Stimulated activated naive CD8-positive, alpha-beta T cell treated with anti-CD3 and anti-CD28 coated beads, Interleukin-15, Interleukin-2, amounts not matched to agents 100 ng/mL and 50 ng/mL, for 24 hours (primary cell): ENCODE results near the gene DNAAF1.
A peak's percentile ranks its signal among the peaks of the same experiment; 100 is the strongest.

Experiments used
- H3K27ac Mint-ChIP-seq: one replicate; pipeline ENCODE4 v1.8.0; 2021; ENCODE audit warnings: mild to moderate bottlenecking, mixed read lengths
- H3K27me3 Mint-ChIP-seq: one replicate; pipeline ENCODE4 v1.8.0; 2021; ENCODE audit warnings: mixed read lengths
- H3K36me3 Mint-ChIP-seq: one replicate; pipeline ENCODE4 v1.8.0; 2021; ENCODE audit warnings: low read depth, mixed read lengths
- H3K4me1 Mint-ChIP-seq: one replicate; pipeline ENCODE4 v1.8.0; 2021; ENCODE audit warnings: low read depth, mixed read lengths
- H3K4me3 Mint-ChIP-seq: one replicate; pipeline ENCODE4 v1.8.0; 2021; ENCODE audit warnings: mild to moderate bottlenecking, mixed read lengths
- H3K9me3 Mint-ChIP-seq: one replicate; pipeline ENCODE4 v1.8.0; 2021; ENCODE audit warnings: mixed read lengths

Gene DNAAF1

DNA sequence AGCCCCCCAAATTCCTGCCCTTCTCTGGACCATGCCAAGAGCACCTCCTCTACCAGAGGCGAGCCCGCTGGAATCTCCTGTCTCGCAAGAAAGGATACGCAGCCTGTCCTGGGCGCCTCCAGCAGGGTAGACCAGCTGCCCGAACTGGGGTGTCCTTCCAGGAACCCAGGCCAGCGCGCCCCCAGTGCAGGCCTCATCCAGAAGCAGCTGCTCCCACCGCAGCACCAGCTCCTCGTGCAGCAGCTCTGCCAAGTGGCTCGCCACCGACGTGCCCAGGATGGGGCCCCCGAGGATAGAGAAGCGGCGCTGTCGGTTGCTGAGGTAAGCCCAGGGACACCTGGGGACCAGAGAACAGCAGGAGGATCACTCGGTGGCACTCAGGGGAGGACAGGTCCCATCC lies 37.0 kb downstream of the DNAAF1 start:
- Mint-ChIP-seq H3K36me3 (peaks cover 35% of the 10 kb centered on the region), H3K27me3 (no peaks in the 10 kb centered on the region)

DNA sequence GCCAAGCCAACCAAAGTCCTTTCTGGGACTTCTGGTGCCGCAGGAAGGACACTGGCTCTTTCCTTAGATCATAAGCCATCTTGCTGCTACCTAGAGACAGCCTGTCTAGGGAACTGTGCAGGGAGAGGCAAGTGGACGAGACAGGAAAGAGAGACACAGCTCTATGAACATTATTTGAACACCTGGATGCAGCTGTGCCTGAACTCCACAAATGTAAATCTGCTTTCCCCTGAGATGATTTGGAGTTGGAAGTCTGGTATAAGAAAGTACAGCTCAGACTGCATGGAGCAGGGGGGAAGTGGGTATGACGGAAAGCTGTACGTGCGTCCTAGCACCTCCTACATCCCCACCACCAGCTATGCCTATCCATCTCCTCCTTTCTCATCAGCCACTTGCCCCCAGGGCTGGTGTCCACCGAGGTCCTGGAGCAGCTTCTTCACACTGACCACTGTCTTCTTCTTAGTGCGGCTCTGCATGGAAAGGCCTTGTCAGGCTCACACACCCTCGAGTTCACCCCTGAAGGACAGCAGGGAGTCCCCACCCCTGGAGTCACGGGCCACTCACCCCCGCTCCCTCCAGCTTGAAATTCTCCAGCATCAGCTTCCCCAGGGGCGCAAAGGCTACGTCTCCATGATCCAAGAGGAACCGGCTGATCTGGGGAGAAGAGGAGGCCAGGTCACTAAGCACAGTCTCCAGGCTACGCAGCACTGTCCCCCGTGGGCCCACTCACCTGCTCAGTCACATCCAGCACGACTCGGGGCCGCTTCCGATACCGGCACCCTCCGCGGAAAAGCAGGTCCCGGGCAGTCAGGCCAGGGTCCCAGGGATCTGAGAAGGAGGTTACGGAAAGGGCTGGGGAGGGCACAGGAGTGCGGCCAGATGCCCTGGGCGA lies 37.8 kb downstream of the DNAAF1 start:
- Mint-ChIP-seq H3K9me3 (no peaks in the 10 kb centered on the region), H3K4me3 (no peak overlapping the region), H3K4me1 (peaks cover 24% of the 10 kb centered on the region), H3K36me3 (peaks cover 31% of the 10 kb centered on the region), H3K27me3 (no peaks in the 10 kb centered on the region), H3K27ac (no peak overlapping the region)

More for the DNA sequence above, 37.0 kb downstream of the DNAAF1 start:
- Mint-ChIP-seq H3K4me1 (peaks cover 28% of the 10 kb centered on the region), H3K9me3 (no peaks in the 10 kb centered on the region), H3K27ac (no peak overlapping the region), H3K4me3 (no peak overlapping the region)

DNA sequence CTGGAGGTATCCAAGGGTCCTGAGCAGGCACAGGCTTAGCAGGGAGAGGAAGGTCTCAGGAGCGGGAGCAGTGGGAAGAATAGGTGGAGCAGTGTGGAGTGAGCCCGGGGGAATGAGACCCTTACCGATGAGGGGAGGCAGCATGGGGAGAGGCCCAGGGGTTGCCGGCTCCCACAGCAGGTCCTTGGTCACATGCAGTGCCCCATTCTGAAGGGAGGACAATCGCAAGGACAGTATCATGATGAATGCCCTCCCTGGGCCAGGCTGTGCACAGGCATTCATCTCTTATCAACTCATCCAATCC lies 38.4 kb downstream of the DNAAF1 start:
- no peak overlapping the region for H3K27ac Mint-ChIP-seq
- peaks cover 19% of the 10 kb centered on the region for H3K4me1 Mint-ChIP-seq
- H3K36me3 Mint-ChIP-seq: peaks cover 27% of the 10 kb centered on the region
- H3K27me3 Mint-ChIP-seq: no peaks in the 10 kb centered on the region
- no peaks in the 10 kb centered on the region for H3K9me3 Mint-ChIP-seq
- no peak overlapping the region for H3K4me3 Mint-ChIP-seq

DNA sequence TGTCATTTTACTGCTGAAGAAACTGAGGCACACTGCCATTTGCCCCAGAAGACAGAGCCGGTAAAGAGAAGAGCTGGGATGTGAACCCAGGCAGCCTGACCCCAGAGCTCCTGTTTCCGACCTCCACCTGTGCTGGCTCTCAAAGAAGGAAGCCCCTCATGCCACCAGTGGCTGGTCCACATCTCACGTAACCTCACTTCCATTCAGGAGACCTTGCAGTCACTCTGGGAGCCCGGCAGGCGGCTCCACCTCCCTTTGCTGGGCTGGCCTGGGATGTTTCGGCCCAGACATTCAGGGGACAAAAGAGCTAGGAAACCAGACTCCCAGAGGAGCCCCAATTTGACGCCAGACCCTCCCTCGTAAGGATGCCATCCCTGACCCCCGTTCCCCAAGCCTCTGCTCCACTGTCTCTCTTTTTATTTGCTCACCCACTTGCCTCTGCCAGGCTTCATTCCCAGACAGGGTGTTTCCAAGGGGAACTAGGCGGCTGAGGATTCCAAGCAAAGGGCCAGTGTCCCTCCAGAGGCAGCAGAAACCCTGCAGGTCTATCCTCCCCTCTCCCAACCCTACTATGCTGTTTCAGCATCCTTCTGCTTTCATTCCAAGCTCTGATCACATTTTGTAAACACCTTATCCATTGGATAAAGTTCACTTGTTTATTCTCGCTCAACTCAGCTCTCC lies 38.9 kb downstream of the DNAAF1 start:
- Mint-ChIP-seq H3K27me3 (no peaks in the 10 kb centered on the region), H3K36me3 (peaks cover 27% of the 10 kb centered on the region), H3K4me1 (peaks cover 19% of the 10 kb centered on the region), H3K27ac (peak overlapping the region; percentile 21), H3K4me3 (peak overlapping the region; percentile 14), H3K9me3 (no peaks in the 10 kb centered on the region)

DNA sequence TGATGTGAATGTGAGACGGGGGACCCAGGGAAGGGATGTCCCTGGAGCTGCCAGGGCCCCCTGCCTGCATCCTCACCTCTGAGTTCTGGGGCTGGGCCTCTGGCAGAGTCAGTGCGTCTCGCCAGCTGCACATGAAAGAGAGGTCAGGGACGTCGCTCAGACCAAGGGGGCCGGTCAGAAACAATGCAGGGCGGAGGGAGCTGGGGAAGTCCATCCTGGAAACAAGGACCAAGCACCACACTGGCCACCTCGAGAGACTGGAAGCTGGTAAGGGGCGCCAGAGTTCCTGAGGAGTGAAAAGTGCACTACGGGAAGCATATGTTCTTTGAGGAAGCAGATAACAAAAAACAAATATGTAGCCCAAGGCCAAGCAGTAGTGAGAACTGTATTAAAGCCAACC lies 39.7 kb downstream of the DNAAF1 start:
- H3K4me3 Mint-ChIP-seq: peak overlapping the region; percentile 94
- peak overlapping the region; percentile 60 for H3K27ac Mint-ChIP-seq
- peaks cover 19% of the 10 kb centered on the region for H3K4me1 Mint-ChIP-seq
- peaks cover 27% of the 10 kb centered on the region for H3K36me3 Mint-ChIP-seq
- H3K9me3 Mint-ChIP-seq: no peaks in the 10 kb centered on the region
- H3K27me3 Mint-ChIP-seq: no peaks in the 10 kb centered on the region

DNA sequence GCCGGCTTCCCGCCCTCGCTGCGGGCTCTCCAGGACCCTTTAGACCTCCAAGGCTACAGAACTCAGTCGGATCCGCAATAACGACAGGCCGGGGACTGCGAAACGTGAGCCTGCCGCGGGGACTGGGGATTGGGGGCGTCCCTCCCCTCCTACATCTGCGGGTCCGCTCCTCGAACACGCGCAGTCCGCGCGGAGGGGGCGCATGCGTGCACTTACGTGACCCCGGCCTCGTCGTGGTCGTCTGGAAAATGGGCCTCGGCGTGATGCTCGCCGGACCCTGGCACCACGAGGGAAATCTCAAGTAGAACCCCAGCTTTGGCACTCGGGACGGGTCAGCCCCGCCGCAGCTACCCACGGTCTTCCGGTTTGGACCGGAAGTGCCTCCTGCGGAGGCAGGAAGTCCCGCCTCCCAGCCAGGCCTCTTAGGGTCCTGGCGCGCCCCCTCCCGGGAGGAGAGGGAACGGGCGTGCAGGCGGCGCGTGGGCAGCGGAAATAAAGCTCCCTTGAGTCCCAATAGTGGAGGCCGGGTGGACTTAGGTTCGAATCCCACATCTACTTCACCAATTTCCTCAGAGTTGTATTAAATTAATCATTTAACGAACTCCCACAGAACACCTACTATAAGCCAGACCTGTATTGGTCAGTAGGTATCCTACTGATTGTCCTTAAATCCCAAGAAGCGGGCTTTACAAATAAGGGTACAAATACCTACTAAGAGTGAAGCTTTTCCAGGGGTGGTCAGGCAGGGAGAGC lies 41.8 kb downstream of the DNAAF1 start, which contains the start of gene TAF1C:
Gene TAF1C (minus strand): TSS at position 373 of the 753 bp plus-strand sequence. CDS start 2,069 bp downstream, outside the sequence.
- no peaks in the 10 kb centered on the region for H3K9me3 Mint-ChIP-seq
- peaks cover 27% of the 10 kb centered on the region for H3K36me3 Mint-ChIP-seq
- H3K4me1 Mint-ChIP-seq: peaks cover 19% of the 10 kb centered on the region
- peak within 1 kb of the TSS; percentile 94 for H3K4me3 Mint-ChIP-seq
- no peaks in the 10 kb centered on the region for H3K27me3 Mint-ChIP-seq
- peak within 1 kb of the TSS; percentile 83 for H3K27ac Mint-ChIP-seq

DNA sequence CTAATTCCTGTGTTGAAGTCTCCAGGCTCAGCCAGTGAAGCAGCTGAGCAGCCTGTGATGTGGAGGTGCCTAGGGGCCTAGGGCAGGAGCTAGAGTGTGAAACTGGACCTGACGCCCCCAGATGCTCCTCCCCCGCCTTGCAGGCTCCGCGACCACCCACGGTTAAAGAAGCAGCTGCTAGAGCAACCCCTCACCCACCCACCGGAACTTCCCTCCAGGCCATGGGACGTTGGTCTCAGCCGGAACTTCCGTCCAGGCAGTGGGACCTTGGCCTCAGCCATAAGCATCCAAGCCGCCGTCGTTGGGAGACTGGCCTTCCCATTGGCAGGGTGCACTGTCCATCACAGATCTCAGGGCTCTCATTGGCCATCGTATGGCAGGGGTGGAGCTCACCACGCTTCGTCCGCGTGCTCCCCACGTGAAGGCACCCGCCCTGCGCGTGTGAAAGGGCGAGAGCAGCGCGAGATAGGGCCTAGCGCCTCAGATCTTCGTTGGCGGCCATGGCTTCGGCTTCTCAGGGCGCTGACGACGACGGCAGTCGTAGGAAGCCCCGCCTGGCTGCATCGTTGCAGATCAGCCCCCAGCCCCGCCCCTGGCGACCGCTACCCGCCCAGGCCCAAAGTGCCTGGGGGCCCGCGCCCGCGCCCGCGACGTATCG lies 45.8 kb downstream of the DNAAF1 start, which contains the start of gene ADAD2:
Gene ADAD2 (plus strand): TSS at position 427 of the 658 bp plus-strand sequence. CDS start 74 bp downstream, at position 501.
- Mint-ChIP-seq H3K27me3 (no peaks in the 10 kb centered on the region), H3K36me3 (no peaks in the 10 kb centered on the region), H3K4me1 (peaks cover 22% of the 10 kb centered on the region), H3K9me3 (no peaks in the 10 kb centered on the region), H3K4me3 (no peak within 1 kb of the TSS), H3K27ac (no peak within 1 kb of the TSS)

DNA sequence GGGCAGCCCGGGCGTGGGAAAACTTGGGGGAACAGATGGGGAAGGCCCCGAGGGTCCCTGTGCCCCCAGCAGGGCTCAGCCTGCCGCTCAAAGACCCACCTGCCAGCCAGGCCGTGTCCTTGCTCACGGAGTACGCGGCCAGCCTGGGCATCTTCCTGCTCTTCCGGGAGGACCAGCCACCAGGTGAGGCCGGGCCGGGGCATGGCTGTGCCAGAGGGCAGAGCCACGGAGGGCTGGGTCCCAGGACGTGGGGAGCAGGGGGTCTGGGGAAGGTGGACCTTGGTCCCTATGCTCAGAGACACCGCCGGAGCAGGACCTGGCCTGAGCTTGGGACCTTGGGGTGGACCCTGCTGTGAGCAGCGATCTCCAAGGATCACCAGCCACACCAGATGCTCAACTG lies 46.4 kb downstream of the DNAAF1 start:
- Mint-ChIP-seq H3K9me3 (no peaks in the 10 kb centered on the region), H3K4me3 (no peak overlapping the region), H3K27ac (no peak overlapping the region), H3K36me3 (no peaks in the 10 kb centered on the region), H3K27me3 (no peaks in the 10 kb centered on the region), H3K4me1 (peaks cover 18% of the 10 kb centered on the region)

DNA sequence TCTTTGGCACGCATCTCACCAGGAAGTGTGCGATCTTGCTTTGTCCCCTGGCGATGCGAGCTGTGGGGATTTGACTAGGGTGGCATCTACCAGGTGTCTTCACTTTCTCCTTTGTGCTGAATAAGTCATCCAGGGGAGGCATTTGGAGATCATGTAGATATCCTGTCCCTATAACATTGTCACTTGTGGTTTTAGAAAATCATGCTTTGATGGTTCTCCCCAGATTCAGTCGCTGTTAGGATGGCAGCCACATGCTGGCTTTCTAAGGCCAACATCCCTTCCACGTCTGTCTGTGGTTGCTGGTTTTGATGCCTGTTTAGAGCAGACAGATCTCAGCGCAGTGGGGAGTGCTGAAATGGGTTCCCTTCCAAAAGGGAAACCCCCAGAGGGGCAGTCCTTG lies 48.4 kb downstream of the DNAAF1 start:
- Mint-ChIP-seq H3K27ac (peak overlapping the region; percentile 76), H3K27me3 (no peaks in the 10 kb centered on the region), H3K9me3 (no peaks in the 10 kb centered on the region), H3K4me3 (peak overlapping the region; percentile 70), H3K4me1 (peaks cover 18% of the 10 kb centered on the region), H3K36me3 (no peaks in the 10 kb centered on the region)

DNA sequence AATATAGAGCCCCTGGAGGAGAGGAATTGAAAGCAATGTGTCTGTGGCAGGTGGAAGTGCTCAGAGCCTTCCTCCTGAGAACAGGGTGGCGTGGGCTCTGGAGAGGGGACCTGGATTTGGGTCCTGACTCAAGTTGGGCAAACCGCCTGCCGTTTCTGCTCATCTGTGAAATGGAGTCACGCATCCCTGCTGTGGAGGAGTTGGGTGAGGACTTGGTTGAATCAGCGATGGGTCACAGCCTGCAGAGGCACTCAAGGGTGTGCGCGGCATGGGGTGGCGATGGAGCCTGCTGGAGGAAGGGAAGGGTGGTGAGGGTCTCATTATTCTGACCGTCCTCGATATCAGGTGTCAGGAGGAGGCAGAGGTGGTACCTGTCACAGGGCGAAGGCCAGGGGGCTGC lies 48.9 kb downstream of the DNAAF1 start:
- H3K36me3 Mint-ChIP-seq: no peaks in the 10 kb centered on the region
- peak overlapping the region; percentile 76 for H3K27ac Mint-ChIP-seq
- H3K9me3 Mint-ChIP-seq: no peaks in the 10 kb centered on the region
- H3K4me1 Mint-ChIP-seq: peaks cover 18% of the 10 kb centered on the region
- no peaks in the 10 kb centered on the region for H3K27me3 Mint-ChIP-seq
- H3K4me3 Mint-ChIP-seq: peak overlapping the region; percentile 70

DNA sequence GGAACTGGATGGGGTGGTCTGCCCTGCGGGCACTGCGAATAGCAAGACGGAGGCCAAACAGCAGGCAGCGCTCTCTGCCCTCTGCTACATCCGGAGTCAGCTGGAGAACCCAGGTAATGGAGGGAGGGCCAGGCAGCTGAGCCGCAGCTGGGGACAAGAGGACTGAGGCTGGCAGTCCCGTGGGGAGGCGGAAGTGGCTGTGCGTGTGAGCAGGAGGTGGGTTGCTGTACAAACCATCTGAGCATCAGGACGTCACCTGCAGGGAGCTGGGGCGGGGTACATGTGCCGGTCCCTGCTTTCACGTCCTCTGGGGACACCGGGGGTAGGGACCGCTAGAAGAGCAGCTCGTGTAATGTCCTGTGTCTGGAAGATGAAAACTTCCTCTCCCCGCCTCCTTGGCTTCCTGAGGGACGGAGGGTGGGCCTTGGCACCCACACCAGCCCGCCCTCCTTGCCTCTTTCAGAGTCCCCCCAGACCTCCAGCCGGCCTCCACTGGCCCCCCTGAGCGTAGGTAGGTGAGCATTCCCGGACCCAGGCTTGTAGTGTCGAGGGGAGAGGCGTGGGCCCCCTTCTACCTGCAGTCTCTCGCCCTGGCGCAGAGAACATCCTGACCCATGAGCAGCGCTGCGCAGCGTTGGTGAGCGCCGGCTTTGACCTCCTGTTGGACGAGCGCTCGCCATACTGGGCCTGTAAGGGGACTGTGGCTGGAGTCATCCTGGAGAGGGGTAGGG lies 49.5 kb downstream of the DNAAF1 start:
- H3K36me3 Mint-ChIP-seq: no peaks in the 10 kb centered on the region
- peak overlapping the region; percentile 76 for H3K27ac Mint-ChIP-seq
- H3K27me3 Mint-ChIP-seq: no peaks in the 10 kb centered on the region
- no peaks in the 10 kb centered on the region for H3K9me3 Mint-ChIP-seq
- H3K4me3 Mint-ChIP-seq: peak overlapping the region; percentile 70
- peaks cover 18% of the 10 kb centered on the region for H3K4me1 Mint-ChIP-seq

DNA sequence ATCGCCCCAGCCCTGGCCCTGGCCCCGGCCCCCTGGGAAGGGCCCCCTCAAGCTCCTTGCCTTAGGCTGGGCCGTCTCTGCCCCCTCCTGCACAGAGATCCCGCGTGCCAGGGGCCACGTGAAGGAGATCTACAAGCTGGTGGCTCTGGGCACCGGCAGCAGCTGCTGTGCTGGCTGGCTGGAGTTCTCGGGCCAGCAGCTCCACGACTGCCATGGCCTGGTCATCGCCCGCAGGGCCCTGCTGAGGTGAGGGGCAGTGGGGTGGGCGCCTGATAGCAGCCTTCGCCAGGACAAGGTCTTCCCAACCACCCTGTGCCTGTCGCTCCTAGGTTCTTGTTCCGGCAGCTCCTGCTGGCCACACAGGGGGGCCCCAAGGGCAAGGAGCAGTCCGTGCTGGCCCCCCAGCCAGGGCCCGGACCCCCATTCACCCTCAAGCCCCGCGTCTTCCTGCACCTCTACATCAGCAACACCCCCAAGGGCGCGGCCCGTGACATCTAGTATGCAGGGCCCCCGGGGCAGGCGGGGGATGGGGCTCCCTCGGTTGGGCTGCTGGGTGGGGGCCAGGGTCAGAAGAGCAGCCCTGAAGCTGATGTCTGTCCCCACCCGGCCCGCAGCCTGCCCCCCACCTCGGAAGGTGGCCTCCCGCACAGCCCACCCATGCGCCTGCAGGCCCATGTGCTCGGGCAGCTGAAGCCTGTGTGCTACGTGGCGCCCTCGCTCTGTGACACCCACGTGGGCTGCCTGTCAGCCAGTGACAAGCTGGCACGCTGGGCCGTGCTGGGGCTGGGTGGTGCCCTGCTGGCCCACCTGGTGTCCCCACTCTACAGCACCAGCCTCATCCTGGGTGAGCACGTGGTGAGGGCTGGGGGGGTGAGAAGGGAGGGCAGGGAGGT lies 50.3 kb downstream of the DNAAF1 start:
- no peak overlapping the region for H3K4me3 Mint-ChIP-seq

DNA sequence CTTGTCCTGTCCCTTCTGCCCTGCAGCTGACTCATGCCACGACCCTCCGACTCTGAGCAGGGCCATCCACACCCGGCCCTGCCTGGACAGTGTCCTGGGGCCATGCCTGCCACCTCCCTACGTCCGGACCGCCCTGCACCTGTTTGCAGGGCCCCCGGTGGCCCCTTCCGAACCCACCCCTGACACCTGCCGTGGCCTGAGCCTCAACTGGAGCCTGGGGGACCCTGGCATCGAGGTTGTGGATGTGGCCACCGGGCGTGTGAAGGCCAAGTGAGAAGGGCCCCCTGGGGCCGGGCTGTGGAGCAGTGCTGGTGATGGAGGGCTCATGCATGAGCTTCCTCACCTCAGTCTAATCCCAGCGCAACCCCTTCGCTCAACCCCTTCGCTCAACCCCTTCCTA lies 51.0 kb downstream of the DNAAF1 start:
- Mint-ChIP-seq H3K27me3 (no peaks in the 10 kb centered on the region), H3K4me3 (no peak overlapping the region), H3K36me3 (no peaks in the 10 kb centered on the region), H3K4me1 (peaks cover 18% of the 10 kb centered on the region), H3K9me3 (no peaks in the 10 kb centered on the region), H3K27ac (no peak overlapping the region)

More for the DNA sequence above, 50.3 kb downstream of the DNAAF1 start:
- Mint-ChIP-seq H3K9me3 (no peaks in the 10 kb centered on the region), H3K27ac (no peak overlapping the region), H3K36me3 (no peaks in the 10 kb centered on the region), H3K27me3 (no peaks in the 10 kb centered on the region), H3K4me1 (peaks cover 18% of the 10 kb centered on the region)
